Epithelial cell of proximal tubule (primary cell): ENCODE data around the gene DDRGK1. TPM values are rescaled to one million over a fixed set of nuclear protein-coding genes. Genes with fewer than 3 reads are reported as not detected.

Source experiments
- DNase-seq: peaks from one replicate; pipeline ENCODE4 v3.0.0-alpha.2; 2011; ENCODE audit warnings: low read depth
- H3K4me3 ChIP-seq: 2 replicates; pipeline ENCODE4 v1.5.1; 2011; ENCODE audit warnings: low read depth, mild to moderate bottlenecking, low read length
- total RNA-seq: library from RNA; depleted of rRNA; stranded (reverse); fragments of >200 nt; gene quantifications from 2 replicates; pipeline ENCODE4 v1.2.3, GENCODE V29; 2015
- TF ChIP-seq, protein P1 (sequence below): conservative IDR thresholded peaks from 2 replicates; pipeline ENCODE4 v1.5.1; 2012; ENCODE audit warnings: low read depth, mild to moderate bottlenecking, low read length

Gene DDRGK1
- total RNA-seq, 1 donor from 2014 or later, result 63.5 TPM

DNA sequence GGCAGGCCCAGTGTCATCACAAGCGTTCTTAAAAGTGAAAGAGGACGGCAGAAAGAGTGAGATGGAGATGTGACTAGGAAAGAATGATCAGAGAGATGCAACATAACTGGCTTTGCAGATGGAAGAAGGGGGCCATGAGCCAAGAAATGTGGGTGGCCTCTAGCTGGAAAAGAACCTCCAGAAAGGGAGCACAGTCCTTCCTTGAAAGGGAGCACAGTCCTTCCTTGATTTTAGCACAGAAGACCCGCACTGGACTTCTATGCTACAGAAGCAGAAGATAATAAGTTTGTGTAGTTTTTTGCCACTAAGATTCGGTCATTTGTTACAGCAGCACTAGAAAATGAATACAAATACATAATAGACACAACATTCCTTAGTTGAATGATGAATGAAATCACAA is 24.2 kb downstream of the DDRGK1 start:
- TF ChIP-seq, protein P1, sequence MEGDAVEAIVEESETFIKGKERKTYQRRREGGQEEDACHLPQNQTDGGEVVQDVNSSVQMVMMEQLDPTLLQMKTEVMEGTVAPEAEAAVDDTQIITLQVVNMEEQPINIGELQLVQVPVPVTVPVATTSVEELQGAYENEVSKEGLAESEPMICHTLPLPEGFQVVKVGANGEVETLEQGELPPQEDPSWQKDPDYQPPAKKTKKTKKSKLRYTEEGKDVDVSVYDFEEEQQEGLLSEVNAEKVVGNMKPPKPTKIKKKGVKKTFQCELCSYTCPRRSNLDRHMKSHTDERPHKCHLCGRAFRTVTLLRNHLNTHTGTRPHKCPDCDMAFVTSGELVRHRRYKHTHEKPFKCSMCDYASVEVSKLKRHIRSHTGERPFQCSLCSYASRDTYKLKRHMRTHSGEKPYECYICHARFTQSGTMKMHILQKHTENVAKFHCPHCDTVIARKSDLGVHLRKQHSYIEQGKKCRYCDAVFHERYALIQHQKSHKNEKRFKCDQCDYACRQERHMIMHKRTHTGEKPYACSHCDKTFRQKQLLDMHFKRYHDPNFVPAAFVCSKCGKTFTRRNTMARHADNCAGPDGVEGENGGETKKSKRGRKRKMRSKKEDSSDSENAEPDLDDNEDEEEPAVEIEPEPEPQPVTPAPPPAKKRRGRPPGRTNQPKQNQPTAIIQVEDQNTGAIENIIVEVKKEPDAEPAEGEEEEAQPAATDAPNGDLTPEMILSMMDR, result no peak
- no peak overlapping the region for H3K4me3 ChIP-seq
- DNase-seq, result no peak

DNA sequence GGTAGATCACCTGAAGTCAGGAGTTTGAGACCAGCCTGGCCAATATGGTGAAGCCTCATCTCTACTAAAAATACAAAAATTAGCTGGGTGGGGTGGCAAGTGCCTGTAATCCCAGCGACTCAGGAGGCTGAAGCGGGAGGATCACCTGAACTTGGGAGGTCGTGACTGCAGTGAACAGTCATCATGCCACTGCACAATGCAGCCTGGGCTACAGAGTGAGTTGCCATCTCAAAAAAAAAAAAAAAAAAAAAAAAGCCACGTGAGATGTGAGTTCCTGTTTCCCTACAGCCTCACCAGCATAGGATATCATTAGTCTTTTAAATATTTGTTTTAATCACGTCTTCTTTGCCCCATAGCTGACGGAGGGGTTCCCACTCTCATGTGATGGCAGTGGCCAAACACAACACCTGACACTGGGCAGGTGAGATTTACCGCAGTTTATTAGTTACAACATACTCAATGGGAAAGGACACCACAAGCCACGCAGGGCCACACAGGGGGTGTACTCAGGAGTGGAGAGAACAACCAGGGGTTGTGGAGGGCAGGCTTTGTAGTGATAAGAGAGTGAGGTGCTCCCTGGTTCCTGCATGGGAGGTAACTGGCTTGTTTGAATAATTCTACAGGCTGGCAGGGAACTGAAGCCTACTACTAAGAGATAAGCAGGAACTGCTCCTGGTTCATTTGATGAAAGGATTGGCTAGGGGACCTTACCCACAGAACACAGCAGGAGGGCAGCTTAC is 26.6 kb downstream of the DDRGK1 start:
- TF ChIP-seq, protein P1, result no peak
- DNase-seq, result no peak
- no peak overlapping the region for H3K4me3 ChIP-seq

DNA sequence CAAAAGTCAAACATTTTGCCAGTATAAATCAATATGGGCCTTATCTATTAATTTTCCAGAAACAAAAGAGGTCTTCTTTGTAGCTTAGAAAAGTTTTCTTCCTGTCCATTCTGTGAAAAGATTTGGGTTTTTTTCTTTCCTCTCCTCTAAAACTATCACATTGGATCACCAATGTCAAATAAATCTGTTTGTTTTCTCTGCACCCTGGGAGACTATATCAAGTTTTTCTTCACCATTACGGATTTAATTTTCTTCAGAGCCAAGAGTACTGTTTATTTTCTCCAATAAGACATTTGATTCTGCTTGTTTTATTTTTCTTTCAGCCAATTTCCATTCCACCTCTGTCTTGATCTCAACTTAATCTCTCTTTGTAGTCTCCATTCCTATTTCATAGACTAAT is 29.2 kb downstream of the DDRGK1 start:
- TF ChIP-seq, protein P1, result no peak
- peak overlapping the region; percentile 99 for H3K4me3 ChIP-seq
- DNase-seq, result no peak

DNA sequence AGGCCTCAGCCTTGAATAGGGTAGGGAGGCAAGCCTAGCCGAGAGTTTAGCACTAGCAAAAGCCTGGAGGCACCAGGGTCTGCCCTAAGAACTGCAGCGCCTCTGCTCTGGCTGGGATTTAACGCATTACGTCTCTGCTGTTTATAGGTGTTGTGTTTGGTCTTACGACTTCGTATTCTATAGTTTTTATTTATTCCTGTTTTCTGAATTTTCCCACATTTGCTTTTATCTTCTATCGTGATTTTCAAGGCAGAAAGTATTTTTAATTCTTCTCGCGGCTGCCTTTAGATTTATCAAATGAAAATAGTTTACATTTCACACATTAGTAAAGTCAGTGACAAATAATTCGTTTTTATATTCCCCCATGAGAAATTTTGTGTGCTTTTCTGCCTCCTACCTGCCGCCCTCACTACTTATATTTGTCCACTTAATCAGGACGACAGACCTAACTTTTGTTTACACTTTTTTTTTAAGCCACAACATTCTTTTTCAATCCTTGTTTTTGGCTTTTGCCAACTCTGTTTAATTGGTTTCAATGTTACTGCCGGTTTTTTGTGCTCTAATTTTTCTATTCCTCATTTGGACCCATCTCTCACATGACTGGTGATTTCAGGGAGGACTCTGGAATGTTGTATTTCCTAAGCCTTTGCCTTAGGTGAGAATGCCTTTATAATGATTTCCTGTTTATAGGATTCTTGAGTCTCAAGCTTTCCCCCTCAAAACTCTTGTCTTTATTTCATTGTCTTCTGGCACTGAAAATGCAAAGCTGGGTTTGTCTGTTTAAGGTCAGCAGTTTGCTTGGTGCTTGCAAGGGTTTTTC is 29.8 kb downstream of the DDRGK1 start:
- peak overlapping the region; percentile 99 for H3K4me3 ChIP-seq
- DNase-seq, result no peak

DNA sequence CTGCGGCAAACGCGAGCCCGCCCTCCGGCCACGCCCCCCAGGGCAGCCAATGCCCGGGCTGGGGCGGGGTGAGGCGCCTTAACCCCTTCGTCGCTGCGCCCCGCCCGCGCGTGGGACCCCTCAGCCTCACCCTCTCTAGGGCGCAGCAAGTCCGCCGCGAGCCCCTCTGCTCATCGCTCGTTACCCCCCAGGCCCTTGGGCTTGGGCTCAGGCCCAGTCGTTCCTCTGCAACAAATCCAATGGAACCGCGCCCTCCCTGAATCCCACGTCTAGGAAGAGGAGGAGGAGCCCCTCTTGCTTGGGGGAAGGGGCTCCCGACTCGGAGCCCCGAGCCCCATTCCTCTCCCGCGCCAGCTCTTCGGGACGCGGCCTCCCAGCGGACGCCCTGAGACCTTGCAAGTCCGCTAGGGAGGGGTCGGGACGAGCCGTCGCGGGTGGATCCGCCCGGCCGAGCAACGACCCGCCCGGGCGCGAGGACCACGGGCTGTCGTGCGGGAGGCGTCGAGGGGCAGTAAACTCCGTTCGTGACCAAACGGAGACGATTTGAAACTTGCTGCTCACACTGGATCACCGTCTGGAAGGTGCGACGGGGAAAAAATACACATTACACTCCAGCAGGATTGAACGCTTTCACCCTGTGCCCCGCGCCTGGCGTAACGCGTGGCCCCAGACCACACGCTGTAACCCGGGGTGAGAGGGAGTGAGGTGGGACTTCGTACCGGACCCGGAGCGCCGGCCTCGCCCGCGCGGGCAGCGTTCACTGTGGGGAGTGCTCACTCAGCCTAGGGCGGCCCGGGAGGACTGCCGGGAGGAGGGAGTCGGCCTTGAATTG is 30.7 kb downstream of the DDRGK1 start:
- DNase-seq, result no peak
- TF ChIP-seq, protein P1, result peak; percentile 25
- H3K4me3 ChIP-seq, result peak overlapping the region; percentile 99

More for the DNA sequence above, 29.8 kb downstream of the DDRGK1 start:
- TF ChIP-seq, protein P1, result peak; percentile 17

DNA sequence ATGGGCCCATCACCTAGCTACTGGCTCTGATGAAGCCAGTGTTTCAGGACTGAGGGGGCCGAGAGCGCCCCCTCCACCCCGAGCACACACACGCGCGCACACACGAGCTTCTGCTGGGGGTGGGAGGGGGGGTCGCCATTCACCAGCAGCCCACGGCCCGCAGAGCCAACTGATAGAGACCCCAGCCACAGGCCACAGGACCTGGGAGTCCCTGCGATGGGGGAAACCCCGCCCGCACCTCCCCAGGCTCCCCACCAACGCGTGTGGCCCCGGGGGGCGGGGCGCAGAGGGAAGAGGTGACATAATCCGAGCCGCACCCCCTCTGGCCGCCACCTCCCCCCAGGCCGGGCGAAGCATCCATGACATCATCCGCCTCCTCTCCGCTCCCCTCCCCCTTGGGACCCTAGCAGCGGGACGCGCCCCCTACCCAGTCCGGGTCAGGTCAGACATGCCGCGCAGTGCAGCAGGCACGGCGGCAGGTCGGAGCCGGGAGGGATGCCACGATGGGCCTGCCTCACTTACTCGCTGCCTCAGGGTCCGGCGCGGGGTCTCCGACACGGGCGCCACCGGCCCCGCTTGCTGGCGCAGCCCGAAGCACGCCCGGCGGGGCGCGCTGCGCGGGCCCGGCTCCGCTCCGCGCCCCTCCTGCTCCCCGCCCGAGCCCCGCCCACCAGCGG is 31.4 kb downstream of the DDRGK1 start, which contains the start of gene LZTS3:
LZTS3 (minus strand) TSS at position 617 of the 677 bp plus-strand sequence. CDS start 6,386 bp downstream, outside the sequence.
- no peak for DNase-seq
- peak within 1 kb of the TSS; percentile 99 for H3K4me3 ChIP-seq
- TF ChIP-seq, protein P1, result peak; percentile 10
